NCI-H1048 (cell line): Measurements from ENCODE around the gene PIK3CB.

Experiments used
- DNase-seq: peaks from one replicate; lab custom pipeline; 2025; lab: John Stamatoyannopoulos, UW

The PIK3CB gene

GRCh38 chr3:138834596-138835396 lies at the start of gene PIK3CB:
Gene PIK3CB (minus strand): TSS chr3:138834928. CDS start chr3:138759343, 75,585 bp downstream.
- peak; percentile 76 for DNase-seq

DNA sequence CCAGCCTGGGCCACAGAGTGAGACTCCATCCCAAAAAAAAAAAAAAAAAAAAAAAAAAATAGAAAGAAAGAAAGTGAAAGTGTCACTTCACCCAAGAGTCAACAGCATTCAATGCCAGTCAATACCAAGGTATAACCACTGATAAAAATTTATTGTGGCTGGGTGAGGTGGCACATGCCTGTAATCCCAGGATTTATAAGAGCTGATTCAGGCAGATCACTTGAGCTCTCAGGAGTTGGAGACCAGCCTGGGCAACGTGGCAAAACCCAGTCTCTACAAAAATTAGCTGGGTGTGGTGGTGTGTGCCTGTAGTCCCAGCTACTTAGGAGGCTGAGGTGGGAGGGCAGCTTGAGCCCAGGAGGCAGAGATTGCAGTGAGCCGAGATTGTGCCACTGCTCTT lies 46.5 kb upstream of the PIK3CB start:
- DNase-seq: no peak

- no peak for DNase-seq
These were observed 45.0 kb upstream of the PIK3CB start for GRCh38 chr3:138879541-138880380.

- DNase-seq: no peak
These were observed 42.5 kb upstream of the PIK3CB start for GRCh38 chr3:138877226-138877625.

GRCh38 chr3:138875754-138876664 lies 41.3 kb upstream of the PIK3CB start:
- no peak for DNase-seq

DNA sequence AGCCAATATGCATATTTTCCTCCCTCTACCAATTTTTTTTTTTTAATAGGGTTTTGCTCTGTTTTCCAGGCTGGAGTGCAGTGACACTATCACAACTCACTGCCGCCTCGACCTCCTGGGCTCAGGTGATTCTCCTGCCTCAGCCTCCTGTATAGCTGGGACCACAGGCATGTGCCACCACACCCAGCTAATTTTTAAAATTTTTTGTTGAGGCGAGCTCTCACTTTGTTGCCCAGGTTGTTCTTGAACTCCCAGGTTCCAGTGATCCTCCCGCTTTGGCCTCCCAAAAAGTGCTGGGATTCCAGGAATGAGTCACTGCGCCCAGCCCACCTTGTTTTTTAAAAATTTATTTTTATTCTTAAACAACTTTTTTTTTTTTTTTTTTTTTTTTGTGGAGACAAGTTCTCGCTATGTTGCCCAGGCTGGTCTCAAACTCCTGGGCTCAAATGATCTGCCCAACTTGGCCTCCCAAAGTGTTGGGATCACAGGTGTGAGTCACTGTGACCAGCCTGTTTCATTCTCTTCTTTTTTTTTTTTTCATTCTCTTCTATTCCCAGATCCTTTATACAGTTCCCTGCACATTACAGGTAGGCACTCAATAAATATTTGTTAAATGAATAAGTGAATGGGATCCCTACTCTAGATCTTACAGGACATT lies 40.5 kb upstream of the PIK3CB start:
- no peak for DNase-seq

DNA sequence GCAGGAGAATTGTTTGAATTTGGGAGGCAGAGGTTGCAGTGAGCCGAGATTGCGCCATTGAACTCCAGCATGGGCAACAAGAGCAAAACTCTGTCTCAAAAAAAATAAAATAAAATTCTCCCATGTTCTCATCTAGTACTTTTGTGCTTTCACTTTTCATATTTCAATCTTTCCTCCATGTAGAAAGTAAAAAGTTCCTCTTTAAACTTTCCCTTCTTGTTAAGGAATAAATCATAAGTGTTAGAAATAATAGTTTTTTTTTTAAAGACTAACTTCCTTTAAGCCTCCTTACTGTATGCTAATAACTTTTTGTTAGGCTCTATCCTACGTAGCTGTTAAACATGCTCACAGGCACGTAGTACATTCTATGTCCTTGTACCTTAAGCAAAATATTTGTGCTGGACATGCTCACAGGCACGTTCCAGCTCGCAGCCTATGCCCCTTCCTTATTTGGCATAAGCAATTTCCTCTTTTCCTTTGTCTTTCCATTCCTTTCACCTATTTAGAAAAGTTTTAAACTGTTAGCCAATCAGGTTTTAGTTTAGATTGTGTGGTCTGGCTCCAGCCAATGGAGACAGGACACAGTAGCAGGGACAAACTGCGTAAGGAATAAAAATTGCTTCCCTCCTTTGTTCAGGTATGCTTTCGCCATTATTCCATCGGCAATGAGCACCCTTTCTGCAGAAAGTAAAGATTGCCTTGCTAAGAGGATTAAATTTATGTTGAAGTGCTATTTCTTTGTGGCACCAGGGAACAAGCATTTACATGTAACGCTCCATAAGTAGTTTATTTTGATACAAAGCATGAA lies 38.9 kb upstream of the PIK3CB start:
- no peak for DNase-seq

GRCh38 chr3:138872632-138873031 lies 37.9 kb upstream of the PIK3CB start:
- no peak for DNase-seq

GRCh38 chr3:138867996-138868395 lies 33.3 kb upstream of the PIK3CB start:
- no peak for DNase-seq

GRCh38 chr3:138863776-138864113 lies 29.0 kb upstream of the PIK3CB start:
- DNase-seq: no peak

DNA sequence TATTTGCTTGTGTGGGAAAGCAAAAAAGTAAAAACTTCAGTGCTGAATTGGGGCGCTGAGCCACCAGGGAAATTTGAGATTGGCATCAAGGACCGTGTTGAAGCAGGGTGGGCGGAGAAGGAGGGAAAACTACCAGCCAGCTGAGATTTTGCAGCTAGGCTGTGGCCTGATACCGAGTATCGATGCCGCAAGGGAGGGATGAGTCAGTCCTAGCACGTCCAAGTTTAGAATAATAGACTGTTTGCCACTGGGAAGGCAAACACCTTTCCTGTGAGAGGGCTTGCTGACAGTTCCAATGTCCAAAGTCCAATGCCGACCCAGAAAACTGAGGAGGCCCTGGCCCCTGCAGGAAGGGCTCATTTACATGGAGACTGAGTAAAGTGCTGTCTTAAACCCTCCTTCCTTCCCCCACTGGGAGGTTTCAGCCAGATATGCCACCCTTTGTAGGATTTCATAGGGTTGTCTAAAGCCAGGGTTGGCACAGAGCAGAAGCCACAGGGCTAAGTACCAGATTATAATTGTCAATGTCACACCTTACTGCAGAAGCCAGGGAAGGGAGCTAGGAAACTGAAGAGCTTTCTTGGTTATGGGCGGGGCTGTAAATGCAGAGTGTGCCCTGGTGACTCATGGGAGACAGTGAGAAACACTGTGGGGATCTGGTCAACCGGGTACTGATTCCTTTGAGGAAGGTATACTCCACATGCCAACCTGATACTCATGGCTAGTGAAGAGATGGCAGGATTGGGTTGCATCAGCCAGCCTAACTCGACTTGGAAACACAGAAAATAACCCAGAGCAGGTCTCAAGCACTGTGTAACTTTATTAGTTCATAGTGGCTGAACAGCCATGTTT lies 28.4 kb upstream of the PIK3CB start:
- no peak for DNase-seq

DNA sequence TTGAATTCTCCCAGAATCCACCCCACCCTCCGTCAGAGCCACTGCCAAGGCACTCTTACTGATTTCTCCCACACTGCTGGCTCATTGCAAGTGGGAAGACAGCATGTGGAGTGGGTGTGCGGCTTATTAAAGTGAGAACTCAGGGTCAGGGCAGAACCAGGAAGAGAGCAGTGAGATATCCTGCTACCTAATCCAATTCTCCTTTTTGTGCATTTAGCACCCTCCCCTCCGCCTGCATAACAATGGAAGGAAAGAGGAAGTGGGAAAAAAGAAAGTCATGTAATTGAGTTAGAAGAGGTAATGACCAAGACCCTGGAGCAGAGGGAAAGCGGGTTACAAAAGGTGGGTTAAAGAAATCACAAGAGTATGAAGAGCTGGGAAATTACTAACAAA lies 27.8 kb upstream of the PIK3CB start:
- no peak for DNase-seq

DNA sequence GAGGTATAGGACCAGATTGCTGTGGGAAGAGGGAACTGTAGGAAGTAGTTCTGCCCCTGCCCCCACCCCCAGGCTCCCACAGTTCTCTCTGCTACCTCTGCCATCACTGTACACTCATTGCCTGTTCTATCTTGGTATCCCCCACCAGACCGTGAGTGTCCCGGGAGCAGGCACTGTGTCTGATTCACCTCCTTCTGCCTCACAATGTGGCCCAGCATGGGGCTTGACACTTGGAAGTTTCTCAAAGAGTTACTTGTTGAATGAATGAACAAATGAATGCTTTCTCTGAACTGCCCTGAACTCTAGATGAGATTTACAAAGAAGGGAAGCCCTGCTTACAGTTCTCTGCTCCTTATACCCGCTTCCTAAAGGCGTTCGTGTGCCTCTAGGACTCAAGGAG lies 27.1 kb upstream of the PIK3CB start:
- no peak for DNase-seq

GRCh38 chr3:138856799-138857198 lies 22.1 kb upstream of the PIK3CB start:
- no peak for DNase-seq

GRCh38 chr3:138854940-138855339 lies 20.2 kb upstream of the PIK3CB start:
- DNase-seq: no peak

- DNase-seq: no peak
These were observed 19.5 kb upstream of the PIK3CB start for GRCh38 chr3:138854204-138854603.

DNA sequence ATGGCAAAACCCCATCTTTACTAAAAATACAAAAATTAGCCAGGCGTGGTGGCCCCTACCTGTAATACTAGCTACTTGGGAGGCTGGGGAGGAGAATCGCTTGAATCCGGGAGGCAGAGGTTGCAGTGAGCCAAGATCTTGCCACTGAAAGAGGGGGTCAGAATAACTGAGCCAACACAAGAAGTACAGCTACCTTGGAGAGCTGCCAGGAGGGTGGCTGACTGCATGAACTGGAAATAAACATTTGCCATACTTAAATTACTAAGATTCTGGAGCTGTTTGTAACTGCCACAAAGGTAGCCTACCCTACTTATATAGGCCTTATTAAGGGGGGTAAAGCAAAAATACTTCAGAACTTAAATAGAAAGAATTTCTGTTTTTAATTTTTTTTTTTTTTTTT lies 15.4 kb upstream of the PIK3CB start:
- no peak for DNase-seq

DNA sequence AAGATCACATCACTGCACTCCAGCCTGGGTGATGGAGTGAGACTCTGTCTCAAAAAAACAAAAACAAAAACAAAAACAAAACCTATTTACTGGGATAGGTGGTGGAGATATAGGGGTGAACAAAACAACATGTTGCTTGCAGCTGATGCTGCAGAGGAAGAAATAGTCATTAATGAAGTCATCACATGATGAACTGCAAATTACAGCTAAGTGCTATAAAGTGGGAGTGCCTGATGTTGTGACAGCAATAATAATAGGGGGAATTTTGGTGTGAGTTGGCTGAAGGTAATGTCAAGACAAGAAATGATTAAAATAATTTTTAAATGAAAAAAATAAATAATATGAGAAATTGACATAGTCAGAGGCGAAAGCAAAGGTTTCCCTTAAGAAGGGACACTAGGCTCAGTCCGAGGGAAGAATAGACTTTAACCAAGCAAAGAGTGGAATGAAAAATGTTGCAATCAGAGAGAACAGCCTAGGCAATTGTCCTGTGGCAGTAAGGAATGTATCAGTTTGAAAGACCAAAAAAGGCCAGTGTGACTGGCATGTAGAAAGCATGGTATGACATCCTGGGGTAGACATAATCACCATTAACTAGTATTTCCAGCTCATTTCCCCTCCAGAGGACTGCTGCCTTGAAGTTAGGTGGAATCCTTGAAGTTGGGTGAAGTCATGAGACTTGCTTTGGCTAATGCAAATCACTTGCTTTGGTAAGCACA lies 14.7 kb upstream of the PIK3CB start:
- no peak for DNase-seq

DNA sequence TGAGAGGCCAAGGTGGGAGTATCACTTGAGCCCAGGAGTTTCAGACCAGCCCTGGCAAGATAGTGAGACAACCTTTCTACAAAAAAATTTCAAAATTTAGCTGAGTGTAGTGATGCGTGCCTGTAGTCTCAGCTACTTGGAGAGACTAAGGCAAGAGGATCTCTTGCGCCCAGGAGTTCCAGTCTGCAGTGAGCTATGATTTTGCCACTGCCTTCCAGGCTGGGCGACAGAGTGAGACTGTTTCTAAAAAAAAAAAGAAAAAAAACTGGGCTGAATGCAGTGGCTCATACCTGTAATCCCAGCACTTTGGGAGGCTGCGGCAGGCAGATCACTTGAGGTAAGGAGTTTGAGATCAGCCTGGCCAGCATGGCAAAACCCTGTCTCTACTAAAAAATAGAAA lies 14.0 kb upstream of the PIK3CB start:
- no peak for DNase-seq
